HG03159 (cell line): Measurements from ENCODE around the gene FGF21.
"Not testable (repeated sequence)": the region's sequence is repeated elsewhere in the genome, so short reads cannot be mapped to it uniquely, and the experiment has no call there.

Experiments used
- ATAC-seq: cut with Tn5 transposase; IDR thresholded peaks from one replicate; pipeline ENCODE4 v1.9.1; 2021; ENCODE audit warnings: mild to moderate bottlenecking, moderate library complexity; ENCODE audit not compliant: unreplicated experiment

FGF21 gene

DNA sequence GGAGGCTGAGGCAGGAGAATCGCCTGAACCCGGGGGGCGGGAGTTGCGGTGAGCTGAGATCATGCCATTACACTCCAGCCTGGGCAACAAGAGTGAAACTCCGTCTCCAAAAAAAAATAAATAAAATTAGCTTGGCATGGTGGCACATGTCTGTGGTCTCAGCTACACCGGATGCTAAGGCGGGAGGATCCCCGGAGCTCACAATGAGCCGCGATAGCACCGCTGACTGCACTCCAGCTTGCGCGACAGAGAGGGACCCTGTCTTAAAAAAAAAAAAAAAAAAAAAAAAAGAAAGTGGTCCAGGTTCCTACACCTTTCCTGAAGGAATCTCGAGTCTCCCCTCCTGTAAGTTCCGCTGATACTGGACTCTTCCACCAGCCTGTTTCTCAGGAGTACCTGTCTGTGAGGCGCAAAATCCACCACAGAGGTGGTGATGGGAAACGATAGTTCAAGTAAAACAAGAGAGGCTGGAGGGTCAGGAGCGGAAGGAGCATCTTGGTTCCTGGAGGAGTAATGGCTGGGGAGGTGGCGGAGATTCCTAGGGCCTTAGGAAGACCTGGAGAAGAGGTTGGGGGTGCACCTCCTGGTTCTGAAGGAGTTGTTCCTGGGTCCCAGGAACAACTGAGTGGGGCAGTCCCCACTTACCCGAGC, 3.4 kb upstream of the FGF21 start:
- no peak for ATAC-seq

DNA sequence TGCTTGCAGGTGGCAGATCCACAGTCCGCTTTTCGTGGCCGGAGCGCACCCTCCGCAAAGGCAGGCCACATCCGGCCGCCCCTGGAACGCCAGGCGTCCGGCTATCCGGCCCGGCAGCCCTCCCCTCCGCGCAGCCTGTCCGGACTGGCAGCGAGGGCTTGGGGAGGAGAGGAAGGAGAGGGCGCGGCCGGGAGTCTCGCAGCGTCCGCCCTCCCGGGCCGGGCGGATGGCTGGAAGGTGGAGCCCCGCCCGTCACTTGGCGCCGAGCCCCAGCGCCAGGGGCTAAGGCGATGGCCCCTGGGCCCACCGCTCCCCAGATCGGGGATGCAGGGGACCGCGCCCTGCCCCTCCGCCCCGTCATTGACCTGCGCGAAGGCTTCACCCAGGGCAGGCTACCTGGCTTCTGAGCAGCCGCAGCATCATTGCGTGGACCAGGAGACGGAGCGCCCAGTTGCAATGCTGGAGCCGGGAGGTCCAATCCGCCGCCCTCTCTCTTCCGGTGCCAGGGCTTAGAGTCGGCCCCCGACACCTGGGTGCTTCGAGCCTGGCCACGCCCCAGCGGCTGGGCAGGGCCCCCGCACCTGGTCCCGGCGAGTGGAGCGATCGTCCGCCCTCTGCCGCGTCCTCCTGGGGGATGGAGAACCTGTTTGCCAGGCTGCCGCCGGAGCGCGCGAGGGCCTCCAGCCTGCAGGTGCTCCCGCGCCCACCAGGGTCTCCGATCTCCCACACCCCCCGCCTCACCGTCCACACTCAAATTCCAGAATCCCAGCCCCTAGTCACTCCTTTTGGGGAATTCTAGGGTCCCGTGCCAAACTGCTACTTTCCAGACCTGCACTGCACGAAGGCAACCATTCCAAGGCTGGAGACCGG, 2.6 kb upstream of the FGF21 start, which contains the start of gene FUT1:
Gene FUT1 (minus strand): TSS at position 146 of the 870 bp plus-strand sequence. CDS start 1,360 bp downstream, outside the sequence.
- no peak for ATAC-seq

DNA sequence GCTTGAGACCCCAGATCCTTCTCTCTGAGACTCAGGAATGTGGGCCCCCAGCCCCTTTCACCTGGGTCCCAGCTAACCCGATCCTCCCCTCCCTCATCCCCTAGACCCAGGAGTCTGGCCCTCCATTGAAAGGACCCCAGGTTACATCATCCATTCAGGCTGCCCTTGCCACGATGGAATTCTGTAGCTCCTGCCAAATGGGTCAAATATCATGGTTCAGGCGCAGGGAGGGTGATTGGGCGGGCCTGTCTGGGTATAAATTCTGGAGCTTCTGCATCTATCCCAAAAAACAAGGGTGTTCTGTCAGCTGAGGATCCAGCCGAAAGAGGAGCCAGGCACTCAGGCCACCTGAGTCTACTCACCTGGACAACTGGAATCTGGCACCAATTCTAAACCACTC, 463 bp downstream of the FGF21 start:
- ATAC-seq, result no peak

GRCh38 chr19:48756212-48756611, 888 bp downstream of the FGF21 start:
- no peak for ATAC-seq

- no peak for ATAC-seq
Measured at GRCh38 chr19:48756686-48757085, 1.4 kb downstream of the FGF21 start.

- ATAC-seq, result no peak
Measured at GRCh38 chr19:48757089-48757675, 1.9 kb downstream of the FGF21 start.

DNA sequence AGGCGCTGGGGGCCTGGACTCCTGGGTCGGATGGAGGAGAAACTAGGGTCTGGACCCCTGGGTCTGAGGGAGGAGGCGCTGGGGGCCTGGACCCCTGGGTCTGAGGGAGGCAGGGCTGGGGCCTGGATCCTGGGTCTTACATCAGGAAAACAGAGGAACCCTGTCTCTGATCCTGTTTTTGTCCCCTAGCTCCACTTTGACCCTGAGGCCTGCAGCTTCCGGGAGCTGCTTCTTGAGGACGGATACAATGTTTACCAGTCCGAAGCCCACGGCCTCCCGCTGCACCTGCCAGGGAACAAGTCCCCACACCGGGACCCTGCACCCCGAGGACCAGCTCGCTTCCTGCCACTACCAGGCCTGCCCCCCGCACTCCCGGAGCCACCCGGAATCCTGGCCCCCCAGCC, 2.4 kb downstream of the FGF21 start:
- ATAC-seq, result no peak

DNA sequence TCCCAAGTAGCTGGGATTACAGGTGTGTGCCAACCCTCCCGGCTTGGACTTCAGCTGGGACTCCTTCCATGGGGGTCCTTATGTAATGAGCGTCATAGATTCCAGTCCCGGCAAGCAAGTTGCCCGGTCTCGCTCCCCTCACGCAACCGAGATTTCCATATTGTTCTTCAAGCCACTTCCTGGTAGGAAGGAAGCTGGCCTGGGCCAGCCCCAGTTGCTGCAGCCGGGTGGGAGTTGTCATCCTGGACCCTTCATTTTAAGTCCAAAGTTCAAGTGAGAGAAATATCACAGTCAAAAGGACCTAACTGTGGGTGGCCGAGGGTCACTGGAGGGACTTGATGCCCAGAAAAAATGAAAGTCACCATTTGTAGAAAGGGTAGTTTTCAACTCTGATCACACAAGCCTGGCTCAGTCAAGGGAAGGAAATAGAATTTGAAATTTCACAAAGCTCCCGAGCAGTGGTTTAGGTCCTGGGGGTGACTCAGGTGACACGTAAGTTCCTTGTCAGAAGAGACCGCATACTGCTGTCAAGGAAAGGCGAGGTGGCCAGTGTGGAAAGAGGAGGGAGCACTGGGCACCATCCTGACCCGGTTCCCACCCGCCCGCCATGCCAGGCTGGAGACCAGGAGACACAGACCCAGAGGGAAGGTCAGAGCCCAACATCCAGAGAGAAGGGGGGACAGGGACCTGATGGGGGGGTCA, 5.3 kb downstream of the FGF21 start:
- ATAC-seq, result no peak

- ATAC-seq, result not testable (repeated sequence)
Measured at GRCh38 chr19:48765816-48766215, 10.5 kb downstream of the FGF21 start.

- ATAC-seq, result not testable (repeated sequence)
Measured at GRCh38 chr19:48768171-48768753, 12.9 kb downstream of the FGF21 start.

DNA sequence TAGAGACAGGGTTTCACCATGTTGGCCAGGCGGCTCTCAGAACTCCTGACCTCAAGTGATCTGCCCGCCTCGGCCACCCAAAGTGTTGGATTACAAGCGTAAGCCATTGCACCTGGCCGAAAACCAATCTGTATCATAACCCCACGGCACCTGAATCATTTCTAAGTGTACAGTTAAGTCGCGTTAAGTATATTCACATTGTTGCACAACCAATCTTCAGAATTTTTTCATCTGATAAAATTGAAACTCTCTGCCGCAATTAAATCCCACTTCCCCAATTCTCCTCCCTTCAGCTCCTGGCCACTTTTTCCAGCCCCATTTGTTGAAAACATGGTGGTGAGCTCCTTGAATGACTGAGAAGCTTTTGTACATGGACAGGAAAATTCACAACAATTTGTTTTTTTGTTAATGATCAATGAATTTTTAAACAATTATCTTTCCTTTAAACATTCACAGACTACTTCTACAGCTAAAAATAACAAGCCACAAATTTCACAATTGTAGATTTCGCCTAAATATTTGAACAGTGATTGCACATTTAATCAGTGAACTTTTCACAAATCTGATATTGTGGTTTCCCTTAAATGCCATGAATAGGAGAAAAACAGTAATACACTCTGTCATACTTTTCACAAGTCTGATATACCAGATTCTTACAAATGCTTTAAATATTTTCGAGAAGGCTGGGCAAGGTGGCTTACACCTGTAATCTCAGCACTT, 13.8 kb downstream of the FGF21 start:
- no peak for ATAC-seq

DNA sequence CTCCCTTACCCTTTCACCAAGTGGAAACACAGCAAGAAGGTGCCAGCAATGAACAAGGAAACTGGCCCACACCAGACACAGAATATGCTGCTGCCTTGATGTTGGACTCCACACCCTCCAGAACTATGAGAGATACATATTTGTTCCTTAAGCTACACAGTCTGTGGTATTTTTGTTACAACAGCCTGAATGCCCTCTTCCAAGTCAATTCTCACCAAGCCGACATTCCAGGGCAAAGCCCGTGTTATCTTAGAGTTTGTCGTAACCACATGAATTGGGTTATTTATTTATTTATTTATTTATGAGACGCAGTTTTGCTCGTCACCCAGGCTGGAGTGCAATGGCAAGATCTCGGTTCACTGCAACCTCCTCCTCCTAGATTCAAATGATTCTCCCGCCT, 14.9 kb downstream of the FGF21 start:
- no peak for ATAC-seq

- ATAC-seq, result no peak
Measured at GRCh38 chr19:48770734-48771472, 15.6 kb downstream of the FGF21 start.

DNA sequence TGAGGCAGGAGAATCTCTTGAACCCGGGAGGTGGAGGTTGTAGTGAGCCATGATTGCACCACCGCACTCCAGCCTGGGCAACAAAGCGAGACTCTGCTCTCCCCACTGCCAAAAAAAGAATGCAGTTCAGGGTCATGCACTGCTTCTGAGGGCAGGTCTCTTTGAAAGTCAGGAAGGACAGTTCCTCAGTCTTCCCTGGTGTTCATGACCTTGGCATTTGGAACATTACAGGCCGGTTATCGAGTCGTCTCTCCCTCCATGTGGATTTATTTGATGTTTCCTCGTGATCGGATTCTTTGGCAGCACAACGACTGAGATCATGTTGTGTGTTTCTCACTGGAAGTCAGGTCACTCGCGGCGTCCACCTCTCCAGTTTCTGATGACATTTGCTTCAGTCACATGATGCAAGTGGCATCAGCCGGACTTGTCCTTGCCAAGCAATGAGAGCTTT, 17.2 kb downstream of the FGF21 start:
- no peak for ATAC-seq

DNA sequence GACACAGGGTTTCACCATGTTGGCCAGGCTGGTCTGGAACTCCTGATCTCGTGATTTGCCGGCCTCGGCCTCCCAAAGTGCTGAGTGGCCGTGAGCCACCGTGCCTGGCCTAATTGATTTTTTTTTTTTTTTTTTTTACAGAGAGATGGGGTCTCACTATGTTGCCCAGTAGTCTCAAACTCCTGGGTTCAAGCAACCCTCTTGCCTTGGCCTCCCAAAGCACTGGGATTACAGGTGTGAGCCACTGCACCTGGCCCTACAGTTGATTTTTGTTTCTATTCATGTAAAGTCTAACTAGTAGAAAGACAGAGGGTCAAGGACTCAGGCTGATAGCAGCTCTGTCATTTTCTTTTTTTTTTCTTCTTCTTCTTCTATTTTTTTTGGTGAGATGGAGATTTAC, 21.8 kb downstream of the FGF21 start:
- no peak for ATAC-seq

GRCh38 chr19:48777720-48778119, 22.4 kb downstream of the FGF21 start:
- no peak for ATAC-seq

DNA sequence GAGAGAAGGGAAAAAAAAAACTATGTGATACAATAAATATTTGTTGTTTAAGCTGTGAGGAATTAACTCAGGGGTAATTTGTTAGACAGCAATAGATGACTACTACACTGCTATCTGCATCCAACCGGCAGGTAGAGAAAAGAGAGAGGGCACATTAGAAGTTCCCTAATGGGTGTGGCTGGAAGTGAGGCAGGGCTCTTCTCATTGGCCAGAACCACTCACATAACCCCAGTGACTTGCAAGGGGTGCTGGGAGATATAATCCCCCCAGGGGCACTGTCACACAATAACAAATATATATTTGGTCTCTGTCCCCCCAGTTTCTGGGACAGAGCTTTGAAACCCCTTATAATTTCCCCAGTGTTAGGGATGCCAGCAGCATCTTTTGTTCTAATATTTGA, 24.3 kb downstream of the FGF21 start:
- no peak for ATAC-seq

DNA sequence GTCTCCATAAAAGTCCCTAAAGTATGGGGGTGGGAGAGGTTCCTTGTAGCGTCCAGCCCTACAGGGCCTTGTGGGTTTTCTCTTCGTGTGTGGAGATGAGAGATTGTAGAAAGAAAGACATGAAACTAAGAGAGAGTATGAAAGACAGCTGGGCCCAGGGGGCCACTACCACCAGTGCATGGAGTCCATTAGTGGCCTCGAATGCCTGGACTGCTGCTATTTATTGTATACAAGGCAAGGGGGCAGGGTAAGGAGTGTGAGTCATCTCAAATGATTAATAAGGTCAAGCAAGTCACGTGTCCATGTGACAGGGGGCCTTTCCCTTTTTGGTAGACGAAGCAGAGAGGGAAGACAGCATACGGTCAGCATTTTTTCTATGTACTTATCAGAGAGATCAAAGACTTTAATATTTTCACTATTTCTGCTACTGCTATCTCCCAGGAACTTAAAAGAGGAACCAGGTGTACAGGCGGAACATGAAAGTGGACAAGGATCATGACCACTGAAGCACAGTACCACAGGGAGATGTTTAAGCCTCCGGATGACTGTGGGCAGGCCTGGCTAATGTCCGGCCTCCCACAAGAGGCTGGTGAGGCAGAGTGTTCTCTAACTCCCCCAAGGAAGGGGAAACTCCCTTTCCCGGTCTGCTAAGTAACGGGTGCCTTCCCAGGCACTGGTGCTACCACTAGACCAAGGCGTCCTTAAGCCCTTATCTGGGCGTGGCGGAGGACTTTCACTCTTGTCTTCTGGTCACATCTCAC, 25.5 kb downstream of the FGF21 start:
- no peak for ATAC-seq

DNA sequence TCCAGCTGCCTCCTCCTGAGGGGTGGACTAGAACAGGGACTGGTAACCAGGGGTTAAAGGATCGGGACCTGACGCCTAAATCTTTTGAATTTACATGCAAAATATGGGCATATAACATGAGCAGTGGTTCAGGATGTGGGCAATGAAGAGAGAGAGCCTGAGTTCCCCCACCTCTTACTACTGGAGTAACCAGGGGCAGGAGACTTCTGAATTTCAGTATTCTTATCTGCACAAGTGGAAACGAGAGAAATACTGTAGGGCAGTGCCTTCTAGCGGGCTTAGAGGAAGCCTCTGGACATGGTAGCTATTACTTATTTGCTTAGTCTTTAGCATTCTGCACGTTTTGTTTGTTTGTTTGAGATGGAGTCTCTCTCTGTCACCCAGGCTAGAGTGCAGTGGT, 29.2 kb downstream of the FGF21 start:
- ATAC-seq, result no peak
